Activated CD4-positive, alpha-beta T cell treated with anti-CD3 and anti-CD28 coated beads for 4 hours (primary cell): ENCODE data around the gene JUND.

Source experiments
- DNase-seq, 2 donors: peaks; one replicate each; pipeline ENCODE4 v3.0.0-alpha.2; 2020

JUND gene

GRCh38 chr19:18308051-18308947, 26.9 kb upstream of the JUND start:
- no peak for DNase-seq

- no peak for DNase-seq
Measured at GRCh38 chr19:18307271-18307681, 25.9 kb upstream of the JUND start.

GRCh38 chr19:18306888-18307260, 25.5 kb upstream of the JUND start:
- DNase-seq: no peak

- peak in 1 of 2 donors; percentile 26 for DNase-seq
Measured at GRCh38 chr19:18306209-18306887, 24.9 kb upstream of the JUND start.

- peak; percentile 84 to 90 for DNase-seq
Measured at GRCh38 chr19:18304458-18305310, 23.3 kb upstream of the JUND start.

GRCh38 chr19:18304208-18304457, 22.7 kb upstream of the JUND start:
- no peak for DNase-seq

GRCh38 chr19:18301718-18302111, 20.3 kb upstream of the JUND start:
- DNase-seq: no peak

GRCh38 chr19:18300930-18301717, 19.7 kb upstream of the JUND start:
- DNase-seq: no peak

- DNase-seq: no peak
Measured at GRCh38 chr19:18299654-18300053, 18.2 kb upstream of the JUND start.

GRCh38 chr19:18298601-18299000, 17.2 kb upstream of the JUND start:
- DNase-seq: no peak

- DNase-seq: no peak
Measured at GRCh38 chr19:18297308-18297707, 15.9 kb upstream of the JUND start.

- DNase-seq: no peak
Measured at GRCh38 chr19:18295034-18295451, 13.6 kb upstream of the JUND start.

GRCh38 chr19:18294467-18294864, 13.0 kb upstream of the JUND start:
- peak; percentile 95 to 97 for DNase-seq

GRCh38 chr19:18293642-18294466, 12.4 kb upstream of the JUND start:
- DNase-seq: peak in 1 of 2 donors; percentile 18

GRCh38 chr19:18292810-18293641, 11.6 kb upstream of the JUND start:
- no peak for DNase-seq

GRCh38 chr19:18292462-18292809, 11.0 kb upstream of the JUND start:
- peak in 1 of 2 donors; percentile 30 for DNase-seq

GRCh38 chr19:18291590-18292461, 10.4 kb upstream of the JUND start:
- DNase-seq: peak; percentile 76 to 87

GRCh38 chr19:18291019-18291524, 9.7 kb upstream of the JUND start:
- DNase-seq: no peak

GRCh38 chr19:18290302-18291018, 9.0 kb upstream of the JUND start:
- DNase-seq: peak; percentile 80 to 87
